Cardiac muscle cell (in vitro differentiated cells and primary cell): ENCODE data around the gene RASA3. TPM values are rescaled to one million over a fixed set of nuclear protein-coding genes. Genes with fewer than 3 reads are reported as not detected.
A peak's percentile ranks its signal among the peaks of the same experiment; 100 is the strongest.

ENCODE experiments used
- DNase-seq, 2 donors: peaks; one replicate each; pipeline versions ENCODE4 v3.0.0 to v3.0.0-alpha.2; 2010 to 2017; ENCODE audit warnings: low read depth in 1 of 2, low spot score in 1 of 2
- H3K27ac ChIP-seq: fragments of 200-600 bp; sonication (generic); 2 replicates; pipeline ENCODE4 v1.5.1; 2016
- H3K27me3 ChIP-seq: fragments of 200-600 bp; sonication (generic); 2 replicates; pipeline ENCODE4 v1.6.0; 2016; ENCODE audit warnings: control low read depth
- H3K36me3 ChIP-seq: fragments of 200-600 bp; sonication (generic); 2 replicates; pipeline ENCODE4 v1.5.1; 2016; ENCODE audit warnings: control low read depth
- H3K4me1 ChIP-seq: fragments of 200-600 bp; sonication (generic); 2 replicates; pipeline ENCODE4 v1.8.1; 2017; ENCODE audit warnings: low read depth, mild to moderate bottlenecking, mixed run types
- H3K4me3 ChIP-seq: fragments of 200-600 bp; sonication (generic); 2 replicates; pipeline ENCODE4 v1.5.1; 2016; ENCODE audit warnings: mild to moderate bottlenecking
- H3K9me3 ChIP-seq: fragments of 200-600 bp; sonication (generic); 2 replicates; pipeline ENCODE4 v1.5.1; 2017; ENCODE audit warnings: low read depth, mild to moderate bottlenecking, control low read depth
- polyA plus RNA-seq: library from polyadenylated mRNA; unstranded; fragments of >200 nt; fragmentation: Nextera tagmentation; extraction: Ambion mirVana; gene quantifications from 2 replicates; pipeline ENCODE4 v1.2.1, GENCODE V29; 2016
- total RNA-seq: library from RNA; depleted of rRNA; stranded (reverse); fragments of >200 nt; gene quantifications from 2 replicates; pipeline ENCODE4 v1.2.3, GENCODE V29; 2016
- TF ChIP-seq, protein P1 (sequence below): IDR thresholded peaks from 2 replicates; pipeline ENCODE4 v1.5.1; 2012; ENCODE audit warnings: low read depth, mild to moderate bottlenecking, low read length

Gene RASA3
- total and polyA plus RNA-seq, 2 experiments from 2014 or later, result 14.0 to 26.0 TPM

DNA sequence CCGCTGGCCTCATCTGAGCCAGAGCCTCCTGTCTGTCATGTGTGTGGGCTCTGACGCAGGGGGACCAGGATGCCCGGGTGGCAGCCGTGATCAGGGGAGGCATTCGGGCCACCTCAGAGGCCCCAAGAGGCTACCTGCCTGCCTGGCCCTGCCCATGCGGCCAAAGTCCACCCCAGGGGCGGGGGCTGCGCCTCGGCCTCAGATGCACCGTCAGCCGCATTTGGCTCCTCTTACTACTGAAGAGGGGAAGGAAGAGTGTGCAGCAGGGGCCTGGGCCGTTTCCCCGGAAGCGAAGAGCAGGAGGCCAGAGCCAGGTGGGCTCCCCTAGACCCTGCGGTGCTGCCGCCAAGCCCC lies 192.5 kb downstream of the RASA3 start:
- peaks cover 16% of the 10 kb centered on the region for H3K4me1 ChIP-seq

DNA sequence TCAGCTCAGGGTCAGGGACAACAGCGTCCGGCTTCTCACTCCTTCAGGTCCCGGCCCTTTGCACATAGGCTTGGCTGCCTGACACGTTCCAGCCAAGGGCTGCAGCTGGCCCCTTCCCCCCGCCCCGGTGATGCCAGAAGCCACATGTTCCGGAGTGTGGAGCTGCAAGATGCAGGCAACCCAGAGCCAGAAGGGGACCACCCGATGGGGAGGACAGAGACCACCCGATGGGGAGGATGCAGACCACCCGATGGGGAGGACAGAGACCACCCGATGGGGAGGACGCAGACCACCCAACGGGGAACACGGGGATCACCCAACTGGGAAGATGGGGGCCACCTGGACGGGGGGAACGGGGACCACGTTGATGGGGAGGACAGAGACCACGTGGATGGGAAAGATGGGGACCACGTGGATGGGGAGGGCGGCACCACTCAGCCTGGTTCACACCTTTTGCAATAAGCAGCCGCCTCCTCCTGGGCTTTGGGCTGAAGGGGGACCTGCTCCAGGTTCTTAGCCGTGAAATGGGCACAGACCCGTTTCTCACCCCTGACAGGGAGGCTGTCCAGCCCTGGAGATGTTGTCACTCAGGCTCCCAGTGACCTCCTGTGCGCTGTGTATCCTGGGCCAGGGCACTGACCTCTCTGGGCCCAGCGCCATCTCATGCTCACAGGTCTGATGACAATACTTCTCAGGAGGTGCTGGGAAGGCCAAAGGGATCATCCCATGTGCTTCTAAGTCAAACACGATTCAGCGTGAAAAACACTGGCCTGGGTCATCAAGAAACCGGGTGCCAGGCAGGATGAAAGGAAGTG lies 193.1 kb downstream of the RASA3 start:
- Histone ChIP-seq H3K9me3 (no peaks in the 10 kb centered on the region), H3K36me3 (no peaks in the 10 kb centered on the region), H3K4me1 (peaks cover 16% of the 10 kb centered on the region), H3K4me3 (no peak overlapping the region), H3K27me3 (no peaks in the 10 kb centered on the region), H3K27ac (no peak overlapping the region)
- TF ChIP-seq, protein P1, sequence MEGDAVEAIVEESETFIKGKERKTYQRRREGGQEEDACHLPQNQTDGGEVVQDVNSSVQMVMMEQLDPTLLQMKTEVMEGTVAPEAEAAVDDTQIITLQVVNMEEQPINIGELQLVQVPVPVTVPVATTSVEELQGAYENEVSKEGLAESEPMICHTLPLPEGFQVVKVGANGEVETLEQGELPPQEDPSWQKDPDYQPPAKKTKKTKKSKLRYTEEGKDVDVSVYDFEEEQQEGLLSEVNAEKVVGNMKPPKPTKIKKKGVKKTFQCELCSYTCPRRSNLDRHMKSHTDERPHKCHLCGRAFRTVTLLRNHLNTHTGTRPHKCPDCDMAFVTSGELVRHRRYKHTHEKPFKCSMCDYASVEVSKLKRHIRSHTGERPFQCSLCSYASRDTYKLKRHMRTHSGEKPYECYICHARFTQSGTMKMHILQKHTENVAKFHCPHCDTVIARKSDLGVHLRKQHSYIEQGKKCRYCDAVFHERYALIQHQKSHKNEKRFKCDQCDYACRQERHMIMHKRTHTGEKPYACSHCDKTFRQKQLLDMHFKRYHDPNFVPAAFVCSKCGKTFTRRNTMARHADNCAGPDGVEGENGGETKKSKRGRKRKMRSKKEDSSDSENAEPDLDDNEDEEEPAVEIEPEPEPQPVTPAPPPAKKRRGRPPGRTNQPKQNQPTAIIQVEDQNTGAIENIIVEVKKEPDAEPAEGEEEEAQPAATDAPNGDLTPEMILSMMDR, result no peak
- no peak for DNase-seq

More for the DNA sequence above, 192.5 kb downstream of the RASA3 start:
- no peaks in the 10 kb centered on the region for H3K36me3 ChIP-seq
- no peaks in the 10 kb centered on the region for H3K9me3 ChIP-seq
- no peak for DNase-seq
- TF ChIP-seq, protein P1, result no peak
- no peaks in the 10 kb centered on the region for H3K27me3 ChIP-seq
- no peak overlapping the region for H3K27ac ChIP-seq
- H3K4me3 ChIP-seq, result no peak overlapping the region

DNA sequence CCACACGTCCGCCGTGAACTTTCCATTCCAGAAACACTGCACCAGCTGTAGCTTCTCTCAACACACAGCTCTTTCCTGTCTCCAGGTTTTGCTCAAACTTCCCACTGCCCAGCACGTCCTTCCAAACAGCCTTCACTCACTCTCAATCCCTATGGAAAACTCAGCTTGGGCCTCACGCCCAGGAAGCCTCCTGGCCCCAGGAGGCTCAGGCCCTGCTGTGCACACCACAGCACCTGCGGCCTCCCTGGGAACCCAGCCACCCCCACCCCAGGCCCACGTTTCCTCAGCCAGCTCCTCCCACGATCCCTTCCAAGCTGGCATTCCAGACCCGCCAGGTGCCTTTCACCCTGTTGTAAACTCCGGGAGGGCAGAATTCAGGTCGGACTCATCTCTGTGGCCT lies 193.7 kb downstream of the RASA3 start:
- Histone ChIP-seq H3K9me3 (no peaks in the 10 kb centered on the region), H3K4me1 (peaks cover 14% of the 10 kb centered on the region), H3K4me3 (no peak overlapping the region), H3K36me3 (no peaks in the 10 kb centered on the region), H3K27me3 (no peaks in the 10 kb centered on the region), H3K27ac (no peak overlapping the region)
- DNase-seq, result peak in 1 of 2 donors; percentile 46
- TF ChIP-seq, protein P1, result no peak

DNA sequence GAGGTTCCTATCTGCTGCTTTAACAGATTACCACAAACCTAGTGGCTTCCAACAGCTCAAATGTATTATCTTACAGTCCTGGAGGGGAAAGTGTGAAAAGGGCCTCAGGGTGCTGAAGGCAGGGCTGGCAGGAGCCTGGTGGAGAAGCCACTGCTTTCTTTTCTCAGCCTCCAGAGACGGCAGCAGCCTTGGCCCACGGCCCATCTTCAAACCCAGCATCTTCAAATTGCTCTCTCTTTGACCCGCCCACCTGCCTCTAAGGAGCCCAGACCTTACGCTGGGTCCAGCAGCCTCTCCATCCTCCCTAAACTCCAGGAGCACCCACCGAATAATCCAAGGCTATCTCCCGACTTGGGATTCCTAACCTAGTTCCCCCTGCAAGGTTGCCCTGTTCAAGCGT lies 194.2 kb downstream of the RASA3 start:
- H3K9me3 ChIP-seq, result no peaks in the 10 kb centered on the region
- no peaks in the 10 kb centered on the region for H3K36me3 ChIP-seq
- peak in 1 of 2 donors; percentile 25 for DNase-seq
- H3K27ac ChIP-seq, result no peak overlapping the region
- H3K27me3 ChIP-seq, result no peaks in the 10 kb centered on the region
- H3K4me3 ChIP-seq, result no peak overlapping the region
- H3K4me1 ChIP-seq, result peaks cover 9% of the 10 kb centered on the region
- TF ChIP-seq, protein P1, result no peak

DNA sequence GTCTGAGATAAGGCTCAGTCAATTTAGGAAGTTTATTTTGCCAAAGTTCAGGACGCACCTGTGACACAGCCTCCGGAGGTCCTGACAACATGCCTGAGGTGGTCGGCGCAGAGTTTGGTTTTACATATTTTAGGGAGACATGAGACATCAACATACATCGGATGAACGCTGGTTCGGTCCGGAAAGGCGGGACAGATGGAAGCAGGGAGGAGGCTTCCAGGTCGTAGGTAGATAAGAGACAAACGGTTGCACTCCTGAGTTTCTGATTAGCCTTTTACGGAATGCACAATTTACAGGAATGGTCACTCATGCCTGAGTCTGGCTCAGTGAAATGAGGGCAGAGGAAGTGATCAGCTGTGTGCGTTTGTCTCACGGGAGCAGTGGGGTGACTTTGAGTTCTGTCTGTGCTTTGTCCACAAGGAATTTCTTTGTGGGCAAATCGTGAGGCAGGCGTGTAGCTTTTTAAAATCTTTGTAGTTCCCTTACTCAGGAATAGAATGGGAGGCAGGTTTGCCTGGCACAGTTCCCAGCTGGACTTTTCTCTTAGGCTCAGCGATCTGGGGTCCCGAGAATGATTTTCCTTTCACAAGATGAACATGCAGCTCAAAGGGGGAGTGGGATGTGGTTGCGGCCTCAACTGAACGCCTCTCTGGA lies 194.8 kb downstream of the RASA3 start:
- no peak for DNase-seq
- no peaks in the 10 kb centered on the region for H3K9me3 ChIP-seq
- TF ChIP-seq, protein P1, result no peak
- peaks cover 5% of the 10 kb centered on the region for H3K4me1 ChIP-seq
- no peaks in the 10 kb centered on the region for H3K36me3 ChIP-seq
- H3K4me3 ChIP-seq, result no peak overlapping the region
- no peak overlapping the region for H3K27ac ChIP-seq
- no peaks in the 10 kb centered on the region for H3K27me3 ChIP-seq
